ENCODE data around the gene SLIT2. TPM values are rescaled to one million over a fixed set of nuclear protein-coding genes. Genes with fewer than 3 reads are reported as not detected.

SLIT2 gene, protein sequence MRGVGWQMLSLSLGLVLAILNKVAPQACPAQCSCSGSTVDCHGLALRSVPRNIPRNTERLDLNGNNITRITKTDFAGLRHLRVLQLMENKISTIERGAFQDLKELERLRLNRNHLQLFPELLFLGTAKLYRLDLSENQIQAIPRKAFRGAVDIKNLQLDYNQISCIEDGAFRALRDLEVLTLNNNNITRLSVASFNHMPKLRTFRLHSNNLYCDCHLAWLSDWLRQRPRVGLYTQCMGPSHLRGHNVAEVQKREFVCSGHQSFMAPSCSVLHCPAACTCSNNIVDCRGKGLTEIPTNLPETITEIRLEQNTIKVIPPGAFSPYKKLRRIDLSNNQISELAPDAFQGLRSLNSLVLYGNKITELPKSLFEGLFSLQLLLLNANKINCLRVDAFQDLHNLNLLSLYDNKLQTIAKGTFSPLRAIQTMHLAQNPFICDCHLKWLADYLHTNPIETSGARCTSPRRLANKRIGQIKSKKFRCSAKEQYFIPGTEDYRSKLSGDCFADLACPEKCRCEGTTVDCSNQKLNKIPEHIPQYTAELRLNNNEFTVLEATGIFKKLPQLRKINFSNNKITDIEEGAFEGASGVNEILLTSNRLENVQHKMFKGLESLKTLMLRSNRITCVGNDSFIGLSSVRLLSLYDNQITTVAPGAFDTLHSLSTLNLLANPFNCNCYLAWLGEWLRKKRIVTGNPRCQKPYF (N-terminal part only)
- total RNA-seq = 18.1 and 34.0 TPM in 2 replicates

DNA sequence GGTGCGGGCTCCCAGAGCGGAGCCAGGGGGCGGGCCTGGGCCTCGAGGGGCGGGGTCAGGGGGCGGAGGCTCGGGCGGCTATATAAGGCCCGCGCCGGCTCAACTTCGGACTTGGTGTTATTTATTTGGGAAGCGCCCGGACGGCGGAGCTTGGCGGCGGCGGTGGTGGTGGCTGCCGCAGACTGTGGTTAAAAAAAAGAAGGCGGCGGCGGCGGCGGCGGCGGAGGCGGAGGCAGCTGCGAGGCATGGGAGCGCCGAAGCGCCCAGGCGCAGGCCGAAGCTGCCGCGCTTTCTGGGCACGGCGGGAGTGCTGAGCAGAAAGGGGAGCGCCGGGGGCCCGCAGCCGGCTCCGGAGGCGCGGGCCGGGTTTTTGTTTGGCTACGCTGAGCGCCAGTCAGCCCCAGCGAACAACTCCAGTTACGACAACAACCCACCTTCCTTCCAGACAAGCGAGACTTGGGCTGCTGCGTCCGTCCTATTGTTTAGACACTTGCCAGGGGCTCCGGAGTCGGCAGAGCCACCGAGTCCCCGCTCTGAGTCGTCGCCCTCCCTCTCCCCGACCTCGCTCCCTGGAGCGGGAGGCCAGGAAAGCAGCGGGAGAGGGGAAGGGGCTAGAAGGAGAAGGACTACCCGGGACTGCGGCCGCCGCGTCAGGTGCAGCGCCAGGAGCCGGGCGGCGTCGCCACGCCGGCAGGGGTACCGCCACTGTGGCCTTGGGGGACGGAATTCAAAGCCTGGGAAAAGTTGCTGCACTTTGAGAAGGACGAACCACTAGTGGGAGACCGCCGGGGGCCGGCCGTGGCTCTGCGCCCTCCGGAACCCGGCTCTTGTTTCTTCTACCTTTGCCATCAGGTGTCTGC, at the start of gene SLIT2:
Gene SLIT2 (plus strand): TSS at position 110 of the 860 bp plus-strand sequence. CDS start 1,911 bp downstream, outside the sequence.

Data from smooth muscle cell of the umbilical artery (primary cell).